Ramos (cell line): ENCODE data around the gene SYNDIG1.

Experiments
- in situ Hi-C: fragments of 300-500 bp; cut with MboI; formaldehyde crosslinking; loops from one replicate; pipeline ENCODE4 v1.14.3; 2022; ENCODE audit warnings: low sequenced_read_pairs; ENCODE audit not compliant: unreplicated experiment

Gene SYNDIG1

GRCh38 chr20:24646321-24646720 lies 176.9 kb downstream of the SYNDIG1 start:
- in situ Hi-C loops = no loop called here

- in situ Hi-C loops = no loop called here
These were observed 178.3 kb downstream of the SYNDIG1 start for GRCh38 chr20:24647713-24648112.

GRCh38 chr20:24648481-24648880 lies 179.1 kb downstream of the SYNDIG1 start:
- in situ Hi-C loops = no loop called here

DNA sequence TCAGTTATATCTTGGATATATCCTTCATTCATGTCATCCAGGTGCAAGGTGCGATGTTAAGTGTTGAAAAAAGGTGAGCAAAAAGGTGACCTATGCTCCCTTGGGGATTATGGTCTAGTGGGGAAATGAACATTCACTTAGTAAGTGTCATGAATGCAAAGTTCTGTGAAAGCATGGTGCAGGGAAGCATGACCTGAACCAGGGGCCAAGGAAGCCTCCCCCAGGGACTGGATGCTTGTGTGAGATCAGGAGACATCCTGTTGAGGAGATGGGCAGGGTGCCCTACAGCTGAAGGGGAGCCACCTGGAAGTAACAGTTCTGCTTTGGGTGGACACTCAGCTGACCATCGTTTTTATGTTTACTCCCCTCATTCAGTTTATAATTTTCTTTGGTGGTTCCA lies 179.5 kb downstream of the SYNDIG1 start:
- in situ Hi-C loops = no loop called here

DNA sequence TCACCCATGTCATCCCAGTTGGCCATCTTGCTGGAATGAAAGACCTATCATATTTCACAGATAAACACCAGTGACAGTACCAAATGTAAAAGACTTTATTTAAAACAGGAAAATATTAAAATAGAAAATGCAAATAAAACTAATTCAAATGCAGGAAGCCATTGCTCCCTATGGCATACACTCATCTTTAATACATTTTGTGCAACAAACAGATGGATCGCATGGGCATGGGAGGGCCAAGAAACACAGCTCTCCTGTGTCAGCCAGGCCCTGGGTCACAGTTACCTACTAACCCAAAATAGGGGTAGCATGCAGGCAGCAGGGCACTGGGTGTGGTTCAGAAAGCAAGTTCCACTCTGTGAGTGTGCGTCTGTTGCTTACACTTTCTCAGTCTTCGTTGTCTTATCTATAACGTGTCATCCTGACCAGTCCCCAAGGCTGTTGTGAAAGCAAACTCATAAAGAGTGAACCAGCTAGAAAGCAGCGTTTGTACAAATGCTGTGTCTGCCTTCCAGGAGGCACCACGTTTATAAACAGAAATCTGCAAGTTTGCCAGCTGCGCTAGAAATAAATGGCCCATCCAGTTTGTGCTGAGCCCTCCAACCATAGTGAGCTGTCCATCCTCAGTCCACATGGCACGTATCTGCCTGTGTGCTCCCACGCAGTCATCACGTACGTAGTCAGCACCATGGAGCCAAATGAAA lies 180.5 kb downstream of the SYNDIG1 start:
- in situ Hi-C loops = no loop called here

- in situ Hi-C loops = no loop called here
These were observed 181.9 kb downstream of the SYNDIG1 start for GRCh38 chr20:24651171-24651975.

GRCh38 chr20:24651976-24652345 lies 182.5 kb downstream of the SYNDIG1 start:
- in situ Hi-C loops = no loop called here

- in situ Hi-C loops = no loop called here
These were observed 183.9 kb downstream of the SYNDIG1 start for GRCh38 chr20:24653306-24653705.

- in situ Hi-C loops = no loop called here
These were observed 185.0 kb downstream of the SYNDIG1 start for GRCh38 chr20:24654425-24654824.

DNA sequence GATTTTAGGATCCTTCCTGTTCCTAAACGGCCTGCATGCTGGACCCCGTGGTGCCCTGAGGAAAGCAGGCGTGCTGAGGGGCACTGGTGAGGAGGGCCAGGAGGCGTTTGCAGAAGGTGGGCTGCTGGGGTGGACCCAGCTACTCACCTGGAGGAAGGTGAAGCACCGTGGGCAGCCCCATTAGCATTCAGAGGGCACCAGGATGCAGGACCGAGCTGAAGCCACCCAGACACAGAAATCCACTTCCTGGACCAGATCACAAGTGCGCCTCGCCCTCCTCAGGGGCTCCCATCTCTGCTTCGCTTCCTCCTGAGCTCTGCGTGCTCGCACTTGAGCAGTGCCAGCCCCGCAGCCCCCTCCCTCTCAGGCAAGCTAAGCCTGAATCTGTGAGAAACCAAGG lies 187.0 kb downstream of the SYNDIG1 start:
- in situ Hi-C loops = no loop called here

DNA sequence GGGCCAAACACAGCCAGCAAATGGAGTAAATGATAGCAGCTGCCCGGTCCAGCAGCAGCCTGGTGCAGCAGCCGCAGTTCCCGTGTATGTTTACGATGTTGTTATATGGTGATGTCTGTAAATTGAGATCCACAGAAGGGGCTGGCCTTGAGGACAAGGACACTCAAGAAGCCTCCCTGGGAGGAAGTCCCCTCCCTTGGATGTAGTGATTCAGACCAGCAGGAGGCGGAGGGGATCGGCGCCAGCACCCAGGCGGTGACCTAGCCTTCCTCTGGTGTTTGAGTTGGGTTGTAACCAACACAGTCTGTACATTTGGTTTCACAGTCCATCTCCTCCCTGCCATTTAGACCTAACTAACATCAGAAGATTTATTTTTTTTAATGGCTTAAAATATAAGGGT lies 187.8 kb downstream of the SYNDIG1 start:
- in situ Hi-C loops = no loop called here

DNA sequence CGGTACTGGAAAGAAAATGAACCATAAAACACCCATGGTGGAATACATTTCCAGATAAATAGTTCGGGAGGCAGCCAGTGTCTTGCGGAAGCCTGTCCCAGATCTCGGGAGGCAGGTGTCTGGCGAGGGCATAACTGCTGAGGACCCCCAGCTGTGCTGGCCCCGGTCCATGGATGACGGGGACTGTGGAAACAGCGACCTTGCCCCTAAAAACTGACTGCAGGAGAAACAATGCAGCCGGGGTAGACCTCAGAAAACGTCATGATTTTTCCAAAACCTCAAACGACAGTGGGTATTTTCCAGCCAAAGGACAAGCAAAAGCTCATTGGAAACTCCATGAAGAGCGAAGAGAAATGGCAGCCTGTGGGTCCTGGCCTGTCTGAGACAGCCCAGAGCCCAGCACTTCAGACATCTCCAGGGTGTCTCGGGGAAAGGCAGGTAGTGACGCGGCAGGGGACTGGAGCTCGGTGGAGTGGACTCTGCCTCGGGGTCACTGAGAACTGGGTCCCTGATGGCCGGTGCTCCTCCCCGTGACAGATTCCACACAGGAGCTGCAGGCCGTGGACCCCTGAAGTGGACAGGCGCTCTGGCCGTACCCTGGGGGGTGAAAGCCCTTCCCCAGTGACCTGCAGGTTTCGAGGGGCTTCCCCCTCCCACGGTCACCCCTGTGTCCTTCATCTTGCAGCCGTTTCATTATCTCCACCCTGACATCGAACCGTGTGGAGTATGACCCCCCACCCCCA lies 188.6 kb downstream of the SYNDIG1 start:
- in situ Hi-C loops = no loop called here

- in situ Hi-C loops = no loop called here
These were observed 189.7 kb downstream of the SYNDIG1 start for GRCh38 chr20:24658920-24659660.

DNA sequence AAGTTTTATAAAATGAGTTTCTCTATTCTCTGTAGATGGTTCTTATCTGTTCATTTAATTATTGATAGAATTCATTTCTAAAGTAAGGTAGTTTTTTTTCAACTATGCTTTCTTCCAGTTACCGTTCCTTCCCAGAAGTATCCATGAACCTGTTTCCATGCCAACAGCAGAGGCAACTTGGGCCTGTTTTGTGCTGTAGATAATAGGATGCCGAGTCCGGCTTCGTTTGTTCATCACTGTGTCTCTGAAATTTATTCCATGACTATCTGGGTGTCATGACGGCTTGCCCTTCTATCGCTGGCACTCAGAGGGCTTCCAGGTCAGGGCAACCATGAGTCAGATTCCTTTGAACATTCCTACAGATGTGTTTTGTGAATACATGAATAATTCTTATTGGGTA lies 190.4 kb downstream of the SYNDIG1 start:
- in situ Hi-C loops = no loop called here

DNA sequence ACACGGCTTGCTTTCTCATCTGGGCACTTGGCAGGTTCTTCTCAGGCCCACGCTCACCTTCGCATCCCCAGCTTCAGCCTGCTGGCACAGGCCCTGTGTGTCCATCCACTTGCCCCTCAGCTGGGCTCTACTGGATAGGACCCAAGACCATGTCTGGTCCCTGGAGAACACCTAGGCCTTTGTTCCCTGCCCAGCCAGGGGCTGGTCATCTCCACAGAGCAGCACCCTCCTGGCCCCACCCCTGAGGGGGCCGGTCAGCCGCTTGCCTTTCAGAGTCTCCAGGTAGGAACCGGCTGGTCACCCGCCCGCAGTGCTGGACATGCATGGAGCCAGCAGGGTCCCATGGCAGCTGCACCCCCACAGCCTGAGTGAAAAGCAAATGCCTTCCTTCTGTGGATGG lies 191.2 kb downstream of the SYNDIG1 start:
- in situ Hi-C loops = no loop called here

DNA sequence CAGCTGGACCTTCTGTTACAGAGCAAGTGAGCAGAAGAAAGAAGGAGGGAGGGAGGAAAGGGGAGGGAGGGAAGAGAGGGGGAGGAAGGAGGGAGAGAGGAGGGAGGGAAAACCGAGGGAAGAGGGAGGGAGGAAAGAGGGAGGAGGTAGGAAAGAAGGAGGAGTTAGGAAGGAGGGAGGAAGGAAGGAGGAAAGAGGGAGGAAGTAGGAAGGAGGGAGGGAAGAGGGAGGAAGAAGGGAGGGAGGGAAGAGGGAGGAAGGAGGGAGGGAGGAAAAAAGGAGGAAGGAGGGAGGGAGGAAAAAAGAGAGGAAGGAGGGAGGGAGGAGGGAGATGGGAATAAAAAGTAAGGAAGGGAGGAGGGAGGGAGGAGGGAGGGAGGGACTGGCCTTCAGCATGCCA lies 191.8 kb downstream of the SYNDIG1 start:
- in situ Hi-C loops = no loop called here

- in situ Hi-C loops = no loop called here
These were observed 192.9 kb downstream of the SYNDIG1 start for GRCh38 chr20:24662322-24662721.

DNA sequence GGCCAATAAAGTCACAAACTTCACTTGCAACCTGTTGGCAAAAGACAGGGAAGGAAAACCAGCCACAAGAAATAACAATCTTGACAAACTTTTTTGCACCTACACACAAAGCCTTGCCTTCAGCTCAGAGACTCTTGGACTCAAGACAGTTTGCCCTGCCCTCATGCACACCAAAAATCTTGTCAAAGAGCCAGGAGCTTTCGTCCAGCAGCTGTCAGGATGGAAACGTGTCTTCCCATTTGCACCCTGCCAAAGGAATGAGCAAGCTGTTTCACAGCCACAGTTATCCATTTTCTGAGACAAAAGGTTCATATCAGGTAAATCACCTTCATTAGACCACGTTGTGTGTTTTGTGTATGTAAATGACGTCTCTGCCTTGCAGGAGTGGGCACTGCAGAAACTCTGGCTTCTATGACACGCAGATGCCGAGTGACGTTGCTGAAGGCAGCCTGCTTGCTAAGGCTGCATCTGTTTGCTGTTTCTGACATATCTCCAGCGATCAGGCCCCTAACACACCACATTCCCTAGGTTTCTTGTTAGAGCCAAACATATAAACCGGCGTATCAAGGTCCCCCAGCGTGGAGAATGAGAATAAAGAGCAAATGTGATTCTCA lies 193.4 kb downstream of the SYNDIG1 start:
- in situ Hi-C loops = no loop called here

DNA sequence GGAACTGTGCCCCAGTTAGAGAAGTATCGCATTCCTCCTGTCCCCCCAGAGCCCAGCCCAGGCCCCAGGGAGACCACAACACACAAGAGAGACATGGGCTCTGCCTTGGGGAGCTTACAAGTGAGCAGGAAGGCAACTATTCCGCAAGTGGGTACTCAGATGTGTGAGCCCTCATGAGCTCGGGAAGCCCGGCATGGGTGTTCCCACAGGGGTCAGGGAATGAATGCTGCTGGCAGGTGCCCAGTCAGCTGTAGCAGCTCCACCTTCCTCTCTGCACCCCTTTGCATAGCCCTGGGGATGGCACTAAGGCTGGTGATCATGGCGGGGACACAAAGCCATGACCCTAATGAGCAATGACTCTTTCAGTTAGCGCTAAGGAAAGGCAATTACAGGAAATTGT lies 194.1 kb downstream of the SYNDIG1 start:
- in situ Hi-C loops = no loop called here
